Measurements from ENCODE around the gene MTCP1. TPM values are rescaled to one million over a fixed set of nuclear protein-coding genes. Genes with fewer than 3 reads are reported as not detected.

Gene MTCP1
- total RNA-seq, 1 donor from 2014 or later, result 22.9 TPM

DNA sequence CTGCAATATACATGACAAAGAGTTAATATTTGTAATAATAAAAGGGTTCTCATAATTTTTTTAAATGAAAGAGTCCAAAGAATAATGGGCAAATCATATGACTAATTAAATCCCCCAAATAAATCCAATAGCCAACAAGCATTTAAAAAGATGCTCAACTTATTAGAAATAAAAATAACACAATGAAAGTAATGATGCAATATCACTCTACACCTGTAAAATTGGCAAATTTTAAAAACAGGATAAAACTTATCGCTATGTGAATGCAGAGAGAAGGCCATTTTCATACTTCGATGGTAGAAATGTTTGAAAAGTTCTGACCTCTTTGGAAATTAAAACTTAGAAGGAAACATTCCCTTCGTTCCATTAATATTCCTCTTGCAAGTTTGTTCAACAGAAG is 50.3 kb downstream of the MTCP1 start:
- DNase-seq (ENCODE audit: low spot score), result no peak

More for the DNA sequence above, 50.3 kb downstream of the MTCP1 start:
- intact Hi-C loops (cut with DNase I), result no loop called here
- no peak for ATAC-seq

Other genes starting within 250 kb of the MTCP1 start
- not detected for gene SMIM9, start 236.5 kb downstream of the MTCP1 start, total RNA-seq
- gene F8A1, start 184.8 kb downstream of the MTCP1 start, total RNA-seq, result 24.1 TPM
- 63.0 TPM for gene F8, start 48.4 kb downstream of the MTCP1 start, total RNA-seq
- 94.6 TPM for gene FUNDC2, start 44.3 kb downstream of the MTCP1 start, total RNA-seq
- 3.9 TPM for gene CMC4, start within 50 bp of the MTCP1 start, total RNA-seq
- gene BRCC3, start 372 bp upstream of the MTCP1 start, total RNA-seq, result 12.3 TPM
- gene VBP1, start 145.3 kb upstream of the MTCP1 start, total RNA-seq, result 30.9 TPM
- gene RAB39B, start 193.4 kb upstream of the MTCP1 start, total RNA-seq, result 0.58 TPM